Neural cell (in vitro differentiated cells): ENCODE data around the gene NEXN. TPM values are rescaled to one million over a fixed set of nuclear protein-coding genes. Genes with fewer than 3 reads are reported as not detected.

Experiments
- H2AFZ ChIP-seq: fragments of 200-600, 300-800 bp; sonication (generic), shearing (Covaris generic); 2 replicates; pipeline ENCODE4 v1.6.0; 2014; ENCODE audit warnings: low read depth, mild to moderate bottlenecking, antibody characterized with exemption, low read length, moderate library complexity
- H3F3A ChIP-seq: fragments of 200-600 bp; shearing (Covaris generic); 2 replicates; pipeline ENCODE4 v1.6.1; 2016; ENCODE audit warnings: mild to moderate bottlenecking, moderate library complexity, mixed read lengths, antibody characterized with exemption, low read length; ENCODE audit not compliant: insufficient read depth, poor library complexity, severe bottlenecking
- H3K27ac ChIP-seq: fragments of 200-600, 300-800 bp; sonication (generic), shearing (Covaris generic); 2 replicates; pipeline ENCODE4 v1.5.1; 2014; ENCODE audit warnings: mild to moderate bottlenecking, low read length, moderate library complexity
- H3K27me3 ChIP-seq: fragments of 300-800, 200-600 bp; sonication (generic), shearing (Covaris generic); 2 replicates; pipeline ENCODE4 v1.6.0; 2014; ENCODE audit warnings: mild to moderate bottlenecking, low read depth, low read length, moderate library complexity; ENCODE audit not compliant: insufficient read depth
- H3K36me3 ChIP-seq: fragments of 300-800, 200-600 bp; sonication (generic), shearing (Covaris generic); 2 replicates; pipeline ENCODE4 v1.5.1; 2014; ENCODE audit warnings: mild to moderate bottlenecking, antibody characterized with exemption, low read length, moderate library complexity; ENCODE audit not compliant: insufficient read depth
- H3K4me2 ChIP-seq: fragments of 300-800, 200-600 bp; sonication (generic), shearing (Covaris generic); 2 replicates; pipeline ENCODE4 v1.6.0; 2014; ENCODE audit warnings: mild to moderate bottlenecking, low read length
- H3K4me3 ChIP-seq: fragments of 300-800, 200-600 bp; sonication (generic), shearing (Covaris generic); 2 replicates; pipeline ENCODE4 v1.5.1; 2014; ENCODE audit warnings: mild to moderate bottlenecking, low read length, moderate library complexity
- H3K79me2 ChIP-seq: fragments of 200-600 bp; shearing (Covaris generic); replicated peaks from 2 replicates; pipeline ENCODE4 v1.6.0; 2014; ENCODE audit warnings: mild to moderate bottlenecking, low read length, moderate library complexity; ENCODE audit not compliant: insufficient read depth
- H3K9ac ChIP-seq: fragments of 300-800, 200-600 bp; sonication (generic), shearing (Covaris generic); 2 replicates; pipeline ENCODE4 v1.6.1; 2016; ENCODE audit warnings: mild to moderate bottlenecking, low read length, mixed read lengths
- H3K9me2 ChIP-seq: fragments of 200-600 bp; shearing (Covaris generic); 2 replicates; pipeline ENCODE4 v1.6.1; 2016; ENCODE audit warnings: mild to moderate bottlenecking, low read length, mixed read lengths; ENCODE audit not compliant: insufficient read depth
- H3K9me3 ChIP-seq: fragments of 200-600, 300-800 bp; sonication (generic), shearing (Covaris generic); 2 replicates; pipeline ENCODE4 v1.6.1; 2016; ENCODE audit warnings: mild to moderate bottlenecking, mixed run types, low read length, moderate library complexity, mixed read lengths
- H4K20me1 ChIP-seq: fragments of 200-600 bp; shearing (Covaris generic); 2 replicates; pipeline ENCODE4 v1.6.1; 2016; ENCODE audit warnings: mild to moderate bottlenecking, mixed run types; ENCODE audit not compliant: insufficient read depth
- CTCF ChIP-seq: fragments of 450-650 bp; IDR thresholded peaks from 2 replicates; pipeline ENCODE4 v1.5.1; 2014; ENCODE audit warnings: antibody characterized with exemption, mild to moderate bottlenecking, moderate library complexity; ENCODE audit not compliant: poor library complexity, severe bottlenecking
- EP300 ChIP-seq: fragments of 450-650 bp; conservative IDR thresholded peaks from 2 replicates; pipeline ENCODE4 v1.6.1; 2014; ENCODE audit warnings: antibody characterized with exemption, mild to moderate bottlenecking, moderate library complexity; ENCODE audit not compliant: poor library complexity, severe bottlenecking
- EZH2 ChIP-seq: fragments of 200-600, 300-800 bp; shearing (Covaris generic), sonication (generic); IDR thresholded peaks from 2 replicates; pipeline ENCODE4 v1.6.1; 2014; ENCODE audit warnings: antibody characterized with exemption, low read length, borderline replicate concordance, mild to moderate bottlenecking; ENCODE audit not compliant: insufficient read depth, poor library complexity, severe bottlenecking
- MXI1 ChIP-seq: fragments of 450-650 bp; conservative IDR thresholded peaks from 2 replicates; pipeline ENCODE4 v1.6.1; 2014; ENCODE audit warnings: antibody characterized with exemption, mild to moderate bottlenecking; ENCODE audit not compliant: poor library complexity, severe bottlenecking
- POLR2AphosphoS5 ChIP-seq: IDR thresholded peaks from 2 replicates; pipeline ENCODE4 v1.6.1; 2012
- RAD21 ChIP-seq: fragments of 450-650 bp; conservative IDR thresholded peaks from 2 replicates; pipeline ENCODE4 v1.6.1; 2014; ENCODE audit warnings: antibody characterized with exemption, mild to moderate bottlenecking, moderate library complexity
- REST ChIP-seq: IDR thresholded peaks from 2 replicates; pipeline ENCODE4 v1.6.1; 2012; ENCODE audit warnings: borderline replicate concordance
- SMC3 ChIP-seq: fragments of 450-650 bp; conservative IDR thresholded peaks from 2 replicates; pipeline ENCODE4 v1.6.1; 2014; ENCODE audit warnings: antibody characterized with exemption, mild to moderate bottlenecking, moderate library complexity; ENCODE audit not compliant: poor library complexity
- TAF1 ChIP-seq: IDR thresholded peaks from 2 replicates; pipeline ENCODE4 v1.6.1; 2012; ENCODE audit warnings: low read depth
- polyA plus RNA-seq: library from polyadenylated mRNA; depleted of rRNA; stranded (reverse); fragments of >200 nt; gene quantifications from 2 replicates; pipeline ENCODE4 v1.2.3, GENCODE V29; 2014

The NEXN gene
- polyA plus RNA-seq, 1 donor from 2014 or later, result 0.43 TPM

- Histone ChIP-seq H3K27ac (no peak overlapping the region), H3F3A (no peaks in the 10 kb centered on the region), H3K4me2 (no peak overlapping the region), H3K79me2 (no peaks in the 10 kb centered on the region), H2AFZ (no peak overlapping the region), H3K9me3 (no peaks in the 10 kb centered on the region), H4K20me1 (no peaks in the 10 kb centered on the region), H3K4me3 (no peak overlapping the region), H3K9me2 (no peaks in the 10 kb centered on the region), H3K36me3 (peaks cover 3% of the 10 kb centered on the region), H3K9ac (no peak overlapping the region), H3K27me3 (no peaks in the 10 kb centered on the region)
- no peak for TF ChIP-seq EZH2
- TF ChIP-seq EP300, result no peak
- TF ChIP-seq CTCF, result no peak
- TF ChIP-seq SMC3, result no peak
- TF ChIP-seq REST, result no peak
- no peak for TF ChIP-seq MXI1
- TF ChIP-seq POLR2AphosphoS5, result no peak
- no peak for TF ChIP-seq RAD21
- TF ChIP-seq TAF1, result no peak
Observed at GRCh38 chr1:77858725-77859124, 29.7 kb upstream of the NEXN start.

GRCh38 chr1:77859248-77859647 lies 29.2 kb upstream of the NEXN start:
- H3F3A ChIP-seq, result no peaks in the 10 kb centered on the region
- no peaks in the 10 kb centered on the region for H3K9me2 ChIP-seq
- H3K4me2 ChIP-seq, result no peak overlapping the region
- H2AFZ ChIP-seq, result no peak overlapping the region
- H3K79me2 ChIP-seq, result no peaks in the 10 kb centered on the region
- H4K20me1 ChIP-seq, result no peaks in the 10 kb centered on the region
- no peaks in the 10 kb centered on the region for H3K9me3 ChIP-seq
- no peak for TF ChIP-seq MXI1
- no peak for TF ChIP-seq RAD21
- no peak for TF ChIP-seq SMC3
- TF ChIP-seq POLR2AphosphoS5, result no peak
- no peak for TF ChIP-seq CTCF
- TF ChIP-seq EP300, result no peak
- H3K27me3 ChIP-seq, result no peaks in the 10 kb centered on the region
- H3K36me3 ChIP-seq, result peaks cover 3% of the 10 kb centered on the region
- H3K4me3 ChIP-seq, result no peak overlapping the region
- H3K9ac ChIP-seq, result no peak overlapping the region
- H3K27ac ChIP-seq, result no peak overlapping the region
